Upper lobe of left lung (tissue), 4 donors: Measurements from ENCODE around the gene NRXN3.

Source experiments
- POLR2A ChIP-seq, 4 donors: fragments of 450-650 bp; IDR thresholded peaks; one replicate each; pipeline ENCODE4 v1.5.1; 2016 to 2017; ENCODE audit warnings: antibody characterized with exemption in 4 of 4, mild to moderate bottlenecking in 2 of 4
- POLR2AphosphoS5 ChIP-seq, 2 donors: sonication (generic); formaldehyde crosslinking; IDR thresholded peaks; one replicate each; pipeline ENCODE4 v1.5.1; 2017; ENCODE audit warnings: antibody characterized with exemption in 2 of 2
- TF ChIP-seq, protein P1 (sequence below), 6 experiments: fragments of 450-650 bp in 4 of 6; fragments of 200-600 bp in 2 of 6; sonication (generic) in 2 of 6; IDR thresholded peaks; one replicate each; pipeline ENCODE4 v1.5.1; 2016 to 2019; ENCODE audit warnings: antibody characterized with exemption in 6 of 6

GRCh38 chr14:78314484-78314883, 144.3 kb downstream of the NRXN3 start:
- TF ChIP-seq, protein P1, sequence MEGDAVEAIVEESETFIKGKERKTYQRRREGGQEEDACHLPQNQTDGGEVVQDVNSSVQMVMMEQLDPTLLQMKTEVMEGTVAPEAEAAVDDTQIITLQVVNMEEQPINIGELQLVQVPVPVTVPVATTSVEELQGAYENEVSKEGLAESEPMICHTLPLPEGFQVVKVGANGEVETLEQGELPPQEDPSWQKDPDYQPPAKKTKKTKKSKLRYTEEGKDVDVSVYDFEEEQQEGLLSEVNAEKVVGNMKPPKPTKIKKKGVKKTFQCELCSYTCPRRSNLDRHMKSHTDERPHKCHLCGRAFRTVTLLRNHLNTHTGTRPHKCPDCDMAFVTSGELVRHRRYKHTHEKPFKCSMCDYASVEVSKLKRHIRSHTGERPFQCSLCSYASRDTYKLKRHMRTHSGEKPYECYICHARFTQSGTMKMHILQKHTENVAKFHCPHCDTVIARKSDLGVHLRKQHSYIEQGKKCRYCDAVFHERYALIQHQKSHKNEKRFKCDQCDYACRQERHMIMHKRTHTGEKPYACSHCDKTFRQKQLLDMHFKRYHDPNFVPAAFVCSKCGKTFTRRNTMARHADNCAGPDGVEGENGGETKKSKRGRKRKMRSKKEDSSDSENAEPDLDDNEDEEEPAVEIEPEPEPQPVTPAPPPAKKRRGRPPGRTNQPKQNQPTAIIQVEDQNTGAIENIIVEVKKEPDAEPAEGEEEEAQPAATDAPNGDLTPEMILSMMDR (IDR thresholded peaks at IDR 0.05), result no peak
- TF ChIP-seq POLR2A (IDR thresholded peaks at IDR 0.05) (no peak), POLR2AphosphoS5 (IDR thresholded peaks at IDR 0.05) (no peak)
